SK-N-SH treated with all-trans-retinoic acid at 6 μM for 48 hours (cell line): ENCODE results near the gene WDR37.

Experiments
- ATAC-seq: fragments of 200-7000 bp; cut with Tn5 transposase; 3 replicates; pipeline ENCODE4 v1.9.1; 2020; ENCODE audit warnings: mild to moderate bottlenecking, moderate library complexity
- ARNTL ChIP-seq: fragments of 450-650 bp; formaldehyde crosslinking; IDR thresholded peaks from 2 replicates; pipeline ENCODE4 v1.5.0; 2020; ENCODE audit warnings: low read depth, mild to moderate bottlenecking, moderate library complexity, borderline replicate concordance
- BACH2 ChIP-seq: fragments of 250-450 bp; sonication (Bioruptor Pico); IDR thresholded peaks from 2 replicates; pipeline ENCODE4 v1.9.0; 2021; ENCODE audit warnings: mild to moderate bottlenecking, borderline replicate concordance
- CREB5 ChIP-seq: fragments of 250-450 bp; sonication (Bioruptor Pico); IDR thresholded peaks from 2 replicates; pipeline ENCODE4 v1.5.1; 2020; ENCODE audit warnings: low read depth, mild to moderate bottlenecking, moderate library complexity
- CSDC2 ChIP-seq: fragments of 250-450 bp; sonication (Bioruptor Pico); IDR thresholded peaks from 2 replicates; pipeline ENCODE4 v1.5.0; 2020; ENCODE audit warnings: mild to moderate bottlenecking, moderate library complexity
- CSRNP3 ChIP-seq: fragments of 250-450 bp; sonication (Bioruptor Pico); IDR thresholded peaks from 2 replicates; pipeline ENCODE4 v1.5.1; 2021; ENCODE audit warnings: mild to moderate bottlenecking, moderate library complexity
- ESRRG ChIP-seq: fragments of 250-450 bp; sonication (Bioruptor Pico); IDR thresholded peaks from 2 replicates; pipeline ENCODE4 v1.6.1; 2021; ENCODE audit warnings: mild to moderate bottlenecking
- GLIS3 ChIP-seq: fragments of 250-450 bp; sonication (Bioruptor Pico); IDR thresholded peaks from 2 replicates; pipeline ENCODE4 v1.5.0; 2020; ENCODE audit warnings: mild to moderate bottlenecking, moderate library complexity
- ISL1 ChIP-seq: fragments of 250-450 bp; sonication (Bioruptor Pico); IDR thresholded peaks from 2 replicates; pipeline ENCODE4 v2.1.2; 2022; ENCODE audit warnings: mild to moderate bottlenecking, moderate library complexity
- OSR1 ChIP-seq: fragments of 250-450 bp; sonication (Bioruptor Pico); IDR thresholded peaks from 2 replicates; pipeline ENCODE4 v1.8.0; 2022; ENCODE audit warnings: moderate library complexity, mild to moderate bottlenecking, inconsistent platforms
- PPARA ChIP-seq: fragments of 250-450 bp; sonication (Bioruptor Pico); IDR thresholded peaks from 2 replicates; pipeline ENCODE4 v1.5.0; 2020; ENCODE audit warnings: mild to moderate bottlenecking, borderline replicate concordance
- RARB ChIP-seq: fragments of 250-450 bp; sonication (Bioruptor Pico); IDR thresholded peaks from 2 replicates; pipeline ENCODE4 v1.8.0; 2021; ENCODE audit warnings: mild to moderate bottlenecking, moderate library complexity
- SNAI2 ChIP-seq: fragments of 250-450 bp; sonication (Bioruptor Pico); IDR thresholded peaks from 2 replicates; pipeline ENCODE4 v1.5.0; 2020; ENCODE audit warnings: mild to moderate bottlenecking, moderate library complexity
- TCF4 ChIP-seq: fragments of 250-450 bp; sonication (Bioruptor Pico); IDR thresholded peaks from 2 replicates; pipeline ENCODE4 v1.8.0; 2021; ENCODE audit warnings: mild to moderate bottlenecking, moderate library complexity, borderline replicate concordance
- TOX ChIP-seq: fragments of 250-450 bp; sonication (Bioruptor Pico); IDR thresholded peaks from 2 replicates; pipeline ENCODE4 v1.8.0; 2021; ENCODE audit warnings: mild to moderate bottlenecking, moderate library complexity, borderline replicate concordance
- TSHZ2 ChIP-seq: fragments of 250-450 bp; sonication (Bioruptor Pico); IDR thresholded peaks from 2 replicates; pipeline ENCODE4 v1.5.0; 2020; ENCODE audit warnings: mild to moderate bottlenecking, moderate library complexity
- ZC3H10 ChIP-seq: fragments of 250-450 bp; sonication (Bioruptor Pico); IDR thresholded peaks from 2 replicates; pipeline ENCODE4 v1.5.1; 2021; ENCODE audit warnings: mild to moderate bottlenecking, moderate library complexity
- ZFP3 ChIP-seq: fragments of 250-450 bp; sonication (Bioruptor Pico); IDR thresholded peaks from 2 replicates; pipeline ENCODE4 v1.5.0; 2020; ENCODE audit warnings: mild to moderate bottlenecking, moderate library complexity
- ZFP30 ChIP-seq: fragments of 450-650 bp; formaldehyde crosslinking; IDR thresholded peaks from 2 replicates; pipeline ENCODE4 v1.5.0; 2022; ENCODE audit warnings: mild to moderate bottlenecking, moderate library complexity
- ZNF565 ChIP-seq: fragments of 450-650 bp; formaldehyde crosslinking; conservative IDR thresholded peaks from 2 replicates; pipeline ENCODE4 v1.5.0; 2020; ENCODE audit warnings: low read depth, mild to moderate bottlenecking, moderate library complexity
- ZNF70 ChIP-seq: fragments of 450-650 bp; formaldehyde crosslinking; IDR thresholded peaks from 2 replicates; pipeline ENCODE4 v1.5.0; 2020; ENCODE audit warnings: mild to moderate bottlenecking, moderate library complexity
- ZNF8 ChIP-seq: fragments of 450-650 bp; formaldehyde crosslinking; IDR thresholded peaks from 2 replicates; pipeline ENCODE4 v1.5.0; 2020; ENCODE audit warnings: mild to moderate bottlenecking, moderate library complexity
- TF ChIP-seq, protein P1 (sequence below): fragments of 250-450 bp; sonication (Bioruptor Pico); IDR thresholded peaks from 2 replicates; pipeline ENCODE4 v1.8.0; 2021; ENCODE audit warnings: low read depth, mild to moderate bottlenecking, moderate library complexity, borderline replicate concordance
- TF ChIP-seq, protein P2 (sequence below): fragments of 250-450 bp; sonication (Bioruptor Pico); IDR thresholded peaks from 2 replicates; pipeline ENCODE4 v1.8.0; 2020; ENCODE audit warnings: mild to moderate bottlenecking, moderate library complexity, borderline replicate concordance

The WDR37 gene

DNA sequence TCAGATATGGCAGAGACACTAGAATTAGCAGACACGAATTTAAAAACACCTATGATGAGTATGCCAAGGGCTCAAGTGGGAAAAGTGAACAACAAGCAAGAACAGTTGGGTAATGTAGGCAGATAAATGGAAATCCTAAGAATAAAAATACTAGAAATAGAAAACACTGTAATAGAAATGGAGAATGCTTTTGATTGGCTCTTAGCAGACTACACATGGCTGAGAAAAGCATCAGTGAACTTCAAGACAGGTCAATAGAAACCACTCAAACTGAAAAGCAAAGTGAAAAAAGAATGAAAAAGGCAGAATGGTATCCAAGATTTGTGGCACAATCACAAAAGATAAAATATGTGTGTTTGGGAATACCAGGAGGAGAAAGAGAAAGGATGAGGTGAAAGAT is 82.3 kb downstream of the WDR37 start:
- ATAC-seq, result no peak
- TF ChIP-seq ZNF70 (CRISPR knock-in tag) (no peak), ZC3H10 (no peak), ZNF565 (CRISPR knock-in tag) (no peak), SNAI2 (CRISPR knock-in tag) (no peak), BACH2 (CRISPR knock-in tag) (no peak)
- TF ChIP-seq, protein P1, sequence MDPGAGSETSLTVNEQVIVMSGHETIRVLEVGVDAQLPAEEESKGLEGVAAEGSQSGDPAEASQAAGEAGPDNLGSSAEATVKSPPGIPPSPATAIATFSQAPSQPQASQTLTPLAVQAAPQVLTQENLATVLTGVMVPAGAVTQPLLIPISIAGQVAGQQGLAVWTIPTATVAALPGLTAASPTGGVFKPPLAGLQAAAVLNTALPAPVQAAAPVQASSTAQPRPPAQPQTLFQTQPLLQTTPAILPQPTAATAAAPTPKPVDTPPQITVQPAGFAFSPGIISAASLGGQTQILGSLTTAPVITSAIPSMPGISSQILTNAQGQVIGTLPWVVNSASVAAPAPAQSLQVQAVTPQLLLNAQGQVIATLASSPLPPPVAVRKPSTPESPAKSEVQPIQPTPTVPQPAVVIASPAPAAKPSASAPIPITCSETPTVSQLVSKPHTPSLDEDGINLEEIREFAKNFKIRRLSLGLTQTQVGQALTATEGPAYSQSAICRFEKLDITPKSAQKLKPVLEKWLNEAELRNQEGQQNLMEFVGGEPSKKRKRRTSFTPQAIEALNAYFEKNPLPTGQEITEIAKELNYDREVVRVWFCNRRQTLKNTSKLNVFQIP (CRISPR knock-in tag), result no peak

DNA sequence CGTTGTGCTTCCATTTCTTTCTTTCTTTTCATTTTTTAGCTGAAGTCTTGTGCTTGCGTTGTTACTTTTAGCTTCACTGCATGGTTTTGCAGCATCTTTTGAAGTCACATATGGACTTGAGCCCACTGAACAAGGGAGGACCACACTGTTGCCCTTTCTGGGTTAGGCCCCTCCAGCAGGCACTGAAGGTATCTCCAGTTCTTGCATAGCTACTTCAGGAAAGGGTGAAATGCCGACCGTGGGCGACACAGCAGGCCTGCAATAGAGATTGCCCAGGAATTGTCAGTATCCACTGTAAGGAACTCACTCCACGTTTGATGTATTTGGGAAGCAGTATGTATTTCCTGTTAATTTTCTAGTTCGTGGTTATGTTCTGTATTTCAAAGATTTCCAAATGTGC is 85.1 kb downstream of the WDR37 start:
- TF ChIP-seq, protein P1 (CRISPR knock-in tag), result no peak
- TF ChIP-seq ARNTL (CRISPR knock-in tag) (no peak), ESRRG (CRISPR knock-in tag) (no peak), TOX (CRISPR knock-in tag) (no peak), ZC3H10 (no peak), TCF4 (CRISPR knock-in tag) (no peak), ZNF70 (CRISPR knock-in tag) (no peak), GLIS3 (CRISPR knock-in tag) (no peak), OSR1 (CRISPR knock-in tag) (no peak), TSHZ2 (no peak), ZFP30 (CRISPR knock-in tag) (no peak), PPARA (no peak), RARB (CRISPR knock-in tag) (no peak), CSRNP3 (CRISPR knock-in tag) (no peak)
- ATAC-seq, result no peak

DNA sequence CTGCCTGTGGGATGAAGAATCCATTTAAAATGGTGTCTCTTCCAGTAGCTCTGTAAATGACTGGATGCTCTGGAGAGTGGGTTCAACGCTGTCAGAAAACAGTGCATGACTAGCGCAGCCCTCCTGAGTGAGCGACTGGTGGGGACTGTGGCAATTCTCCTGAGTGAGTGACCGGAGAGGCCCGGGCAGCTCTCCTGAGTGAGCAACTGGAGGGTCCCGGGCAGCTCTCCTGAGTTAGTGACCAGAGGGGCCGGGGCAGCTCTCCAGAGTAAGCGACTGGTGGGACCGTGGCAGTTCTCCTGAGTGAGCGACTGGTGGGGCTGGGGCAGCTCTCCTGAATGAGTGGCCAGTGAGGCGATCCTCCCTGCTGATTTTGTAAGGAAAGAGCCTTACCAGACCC is 85.5 kb downstream of the WDR37 start:
- TF ChIP-seq BACH2 (CRISPR knock-in tag) (no peak), ZNF70 (CRISPR knock-in tag) (no peak), ESRRG (CRISPR knock-in tag) (no peak), ZNF8 (CRISPR knock-in tag) (no peak), TCF4 (CRISPR knock-in tag) (no peak), ZNF565 (CRISPR knock-in tag) (no peak), ZFP3 (CRISPR knock-in tag) (no peak), TOX (CRISPR knock-in tag) (no peak), RARB (CRISPR knock-in tag) (no peak), CSDC2 (CRISPR knock-in tag) (no peak), CSRNP3 (CRISPR knock-in tag) (no peak), CREB5 (CRISPR knock-in tag) (no peak), SNAI2 (CRISPR knock-in tag) (no peak), ISL1 (CRISPR knock-in tag) (no peak), PPARA (no peak)
- TF ChIP-seq, protein P2, sequence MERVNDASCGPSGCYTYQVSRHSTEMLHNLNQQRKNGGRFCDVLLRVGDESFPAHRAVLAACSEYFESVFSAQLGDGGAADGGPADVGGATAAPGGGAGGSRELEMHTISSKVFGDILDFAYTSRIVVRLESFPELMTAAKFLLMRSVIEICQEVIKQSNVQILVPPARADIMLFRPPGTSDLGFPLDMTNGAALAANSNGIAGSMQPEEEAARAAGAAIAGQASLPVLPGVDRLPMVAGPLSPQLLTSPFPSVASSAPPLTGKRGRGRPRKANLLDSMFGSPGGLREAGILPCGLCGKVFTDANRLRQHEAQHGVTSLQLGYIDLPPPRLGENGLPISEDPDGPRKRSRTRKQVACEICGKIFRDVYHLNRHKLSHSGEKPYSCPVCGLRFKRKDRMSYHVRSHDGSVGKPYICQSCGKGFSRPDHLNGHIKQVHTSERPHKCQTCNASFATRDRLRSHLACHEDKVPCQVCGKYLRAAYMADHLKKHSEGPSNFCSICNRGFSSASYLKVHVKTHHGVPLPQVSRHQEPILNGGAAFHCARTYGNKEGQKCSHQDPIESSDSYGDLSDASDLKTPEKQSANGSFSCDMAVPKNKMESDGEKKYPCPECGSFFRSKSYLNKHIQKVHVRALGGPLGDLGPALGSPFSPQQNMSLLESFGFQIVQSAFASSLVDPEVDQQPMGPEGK (CRISPR knock-in tag), result no peak
- TF ChIP-seq, protein P1 (CRISPR knock-in tag), result no peak
- TF ChIP-seq, all 23 proteins: peak for 0
- ATAC-seq, result no peak
